Left lung (tissue), 10 donors: ENCODE measurements around the gene ZNF101. TPM values are rescaled to one million over a fixed set of nuclear protein-coding genes. Genes with fewer than 3 reads are reported as not detected.

Experiments
- ATAC-seq: fragments of 200-7000 bp; cut with Tn5 transposase; one replicate; pipeline ENCODE4 v1.9.1; 2020; ENCODE audit warnings: moderate library complexity
- DNase-seq, 4 donors: peaks; one replicate each; pipeline ENCODE4 v3.0.0-alpha.2; 2013 to 2020
- H3K27ac ChIP-seq, 2 donors: fragments of 200-600 bp; sonication (generic) in 1 of 2; one replicate each; pipeline versions ENCODE4 v1.5.0 to v1.8.0; 2020 to 2021
- H3K27me3 ChIP-seq, 2 donors: fragments of 200-600 bp; sonication (generic) in 1 of 2; one replicate each; pipeline versions ENCODE4 v1.5.0 to v1.8.0; 2020 to 2021
- H3K36me3 ChIP-seq, 2 donors: fragments of 200-600 bp; sonication (generic) in 1 of 2; one replicate each; pipeline versions ENCODE4 v1.5.0 to v1.8.0; 2020 to 2021
- H3K4me1 ChIP-seq, 2 donors: fragments of 200-600 bp; one replicate each; pipeline ENCODE4 v1.8.0; 2021
- H3K4me3 ChIP-seq, 2 donors: fragments of 200-600 bp; sonication (generic) in 1 of 2; one replicate each; pipeline versions ENCODE4 v1.5.0 to v1.8.0; 2020 to 2021; ENCODE audit warnings: mild to moderate bottlenecking in 1 of 2
- H3K9me3 ChIP-seq, 2 donors: fragments of 200-600 bp; sonication (generic) in 1 of 2; one replicate each; pipeline versions ENCODE4 v1.5.0 to v1.8.0; 2020 to 2021
- CTCF ChIP-seq, 2 donors: fragments of 200-600 bp; sonication (generic) in 1 of 2; IDR thresholded peaks; one replicate each; pipeline versions ENCODE4 v1.5.0 to v1.8.0; 2021; ENCODE audit warnings: antibody characterized with exemption in 2 of 2
- intact Hi-C, 2 donors: fragments of 100-400 bp; cut with DNase I; formaldehyde crosslinking; loops; one replicate each; pipeline versions ENCODE4 v1.11.2 to v1.14.2; 2022
- polyA plus RNA-seq, 6 donors: library from polyadenylated mRNA; unstranded; fragments of 120-200 nt; gene quantifications; one replicate each; pipeline ENCODE4 v1.2.1, GENCODE V29; 2013; ENCODE audit not compliant: insufficient read length in 6 of 6
- total RNA-seq, 2 donors: library from RNA; stranded (reverse); fragmentation: NEBNext Ultra II Directional; extraction: Animal tissue kit (Norgen Biotek cat#: 25700); gene quantifications; one replicate each; pipeline ENCODE4 v1.2.1, GENCODE V29; 2021
- donor health status: DM: no; HTN: yes; CAD: no.
- donor health status: DM: no; HTN: no; CAD: no.

The ZNF101 gene
- total and polyA plus RNA-seq, 8 donors = 9.7 to 17.5 (median 13.5) TPM

DNA sequence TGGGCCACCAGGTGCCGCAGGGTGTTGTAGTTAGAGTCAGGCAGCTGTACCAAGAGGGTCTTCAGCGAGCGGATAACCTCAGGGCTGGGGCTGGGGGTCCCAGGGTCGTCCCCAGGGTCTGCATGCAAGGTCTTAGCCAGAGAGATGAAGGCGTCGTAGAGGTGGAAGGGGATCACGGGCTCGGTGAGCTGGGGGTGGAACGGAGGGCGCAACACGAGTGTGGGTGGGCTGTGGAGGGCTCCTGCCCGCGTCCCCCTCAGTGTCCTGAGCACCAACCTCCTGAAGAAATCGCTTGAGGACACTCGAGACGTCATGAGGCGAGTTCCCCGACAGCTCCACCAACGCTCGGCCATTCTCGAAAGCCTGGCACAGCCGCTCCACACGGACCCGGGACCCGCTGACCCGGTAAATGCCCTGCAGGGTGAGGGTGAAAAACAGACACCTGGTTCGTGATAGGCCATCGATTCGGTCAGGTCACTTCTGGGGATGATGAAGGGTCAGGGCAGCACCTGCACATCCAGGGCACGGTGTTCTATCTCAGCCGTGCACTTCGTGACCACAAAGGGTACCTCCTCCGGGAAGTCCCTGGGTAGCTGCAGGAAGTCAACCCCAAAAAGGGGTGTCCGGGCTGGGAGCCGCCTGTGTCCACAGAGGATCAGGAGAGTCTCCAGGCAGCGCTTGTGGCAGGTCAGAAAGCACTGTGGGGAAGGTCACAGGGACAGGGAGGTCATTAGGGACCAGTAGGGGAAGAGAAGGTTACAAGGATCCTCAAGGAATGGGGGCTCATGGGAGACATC, 33.9 kb upstream of the ZNF101 start:
- TF ChIP-seq CTCF (IDR thresholded peaks at IDR 0.05) = no peak
- Histone ChIP-seq H3K4me3 (no peak overlapping the region), H3K27me3 (no peaks in the 10 kb centered on the region), H3K4me1 (peaks cover 0 to 5% of the 10 kb centered on the region in 2 donors), H3K27ac (no peak overlapping the region), H3K36me3 (peaks cover 0 to 100% of the 10 kb centered on the region in 2 donors), H3K9me3 (no peaks in the 10 kb centered on the region)
- ATAC-seq (no peak), DNase-seq (no peak)
- intact Hi-C loops = no loop called here

- no peaks in the 10 kb centered on the region for H3K27me3 ChIP-seq
- no peaks in the 10 kb centered on the region for H3K9me3 ChIP-seq
- no peak for TF ChIP-seq CTCF (IDR thresholded peaks at IDR 0.05)
- no peak for ATAC-seq
- no peak overlapping the region for H3K4me3 ChIP-seq
- peaks cover 0 to 9% of the 10 kb centered on the region in 2 donors for H3K4me1 ChIP-seq
- H3K36me3 ChIP-seq = peaks cover 0 to 100% of the 10 kb centered on the region in 2 donors
- peak in 1 of 4 donors; percentile 73 for DNase-seq
- no peak overlapping the region for H3K27ac ChIP-seq
- intact Hi-C loops = no loop called here
Observed at GRCh38 chr19:19635313-19635702, 33.3 kb upstream of the ZNF101 start.

GRCh38 chr19:19636573-19637185, 32.0 kb upstream of the ZNF101 start:
- DNase-seq (no peak), ATAC-seq (no peak)
- TF ChIP-seq CTCF (IDR thresholded peaks at IDR 0.05) = no peak
- intact Hi-C loops = no loop called here
- no peak overlapping the region for H3K27ac ChIP-seq
- no peak overlapping the region for H3K4me3 ChIP-seq
- peaks cover 0 to 20% of the 10 kb centered on the region in 2 donors for H3K4me1 ChIP-seq
- H3K9me3 ChIP-seq = no peaks in the 10 kb centered on the region
- no peaks in the 10 kb centered on the region for H3K27me3 ChIP-seq
- peaks cover 0 to 99% of the 10 kb centered on the region in 2 donors for H3K36me3 ChIP-seq

GRCh38 chr19:19637186-19637522, 31.5 kb upstream of the ZNF101 start:
- DNase-seq = no peak
- no peak overlapping the region for H3K27ac ChIP-seq
- no peaks in the 10 kb centered on the region for H3K27me3 ChIP-seq
- no peak for TF ChIP-seq CTCF (IDR thresholded peaks at IDR 0.05)
- peaks cover 0 to 25% of the 10 kb centered on the region in 2 donors for H3K4me1 ChIP-seq
- intact Hi-C loops = no loop called here
- H3K9me3 ChIP-seq = no peaks in the 10 kb centered on the region
- H3K4me3 ChIP-seq = no peak overlapping the region
- no peak for ATAC-seq
- H3K36me3 ChIP-seq = peaks cover 0 to 96% of the 10 kb centered on the region in 2 donors

GRCh38 chr19:19637523-19638251, 31.0 kb upstream of the ZNF101 start:
- peak; percentile 76 for ATAC-seq
- no peak for TF ChIP-seq CTCF (IDR thresholded peaks at IDR 0.05)
- no peak overlapping the region for H3K27ac ChIP-seq
- intact Hi-C loops = no loop called here
- H3K27me3 ChIP-seq = no peaks in the 10 kb centered on the region
- peaks cover 0 to 27% of the 10 kb centered on the region in 2 donors for H3K4me1 ChIP-seq
- H3K9me3 ChIP-seq = no peaks in the 10 kb centered on the region
- H3K4me3 ChIP-seq = no peak overlapping the region
- DNase-seq = peak in 2 of 4 donors; percentile 27 to 85
- peaks cover 0 to 90% of the 10 kb centered on the region in 2 donors for H3K36me3 ChIP-seq
